HTERT RPE-1 (cell line): Measurements from ENCODE around the gene TAF3.

Source experiments
- in situ Hi-C: fragments of 300-500 bp; cut with MboI; formaldehyde crosslinking; loops from 4 replicates; pipeline ENCODE4 v1.14.3; 2020; ENCODE audit warnings: low sequenced_read_pairs

Gene TAF3

GRCh38 chr10:7962592-7962991, 144.3 kb downstream of the TAF3 start:
- in situ Hi-C loops = no loop called here

- in situ Hi-C loops = no loop called here
Observed at GRCh38 chr10:7965457-7965856, 147.2 kb downstream of the TAF3 start.

- in situ Hi-C loops = no loop called here
Observed at GRCh38 chr10:7967035-7967434, 148.7 kb downstream of the TAF3 start.

DNA sequence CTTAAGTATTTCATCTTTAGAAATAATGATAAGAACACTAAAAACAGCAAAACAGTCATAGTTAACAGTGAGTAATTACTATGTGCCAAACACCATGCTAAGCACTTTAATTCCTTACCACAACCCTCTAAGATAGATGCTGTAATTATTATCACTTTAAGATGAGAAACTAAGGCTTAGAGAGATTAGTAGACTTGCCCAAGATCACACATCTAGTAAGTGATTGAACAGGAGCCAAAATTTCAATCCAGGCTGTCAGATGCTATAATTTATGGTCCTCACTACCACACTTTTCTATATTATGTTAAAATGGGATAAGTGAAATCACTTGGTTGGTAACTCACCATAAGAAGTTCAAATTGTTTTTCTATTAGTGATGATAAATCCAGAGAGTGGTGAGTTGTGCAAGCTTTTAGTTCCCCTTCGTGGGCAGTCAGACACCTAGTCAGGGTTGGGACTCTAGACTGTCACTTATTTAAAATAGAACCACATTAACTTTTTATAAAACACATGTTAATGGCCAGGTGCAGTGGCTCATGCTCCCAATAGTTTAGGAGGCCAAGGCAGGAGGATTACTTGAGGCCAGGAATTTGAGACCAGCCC, 150.3 kb downstream of the TAF3 start:
- in situ Hi-C loops = no loop called here

DNA sequence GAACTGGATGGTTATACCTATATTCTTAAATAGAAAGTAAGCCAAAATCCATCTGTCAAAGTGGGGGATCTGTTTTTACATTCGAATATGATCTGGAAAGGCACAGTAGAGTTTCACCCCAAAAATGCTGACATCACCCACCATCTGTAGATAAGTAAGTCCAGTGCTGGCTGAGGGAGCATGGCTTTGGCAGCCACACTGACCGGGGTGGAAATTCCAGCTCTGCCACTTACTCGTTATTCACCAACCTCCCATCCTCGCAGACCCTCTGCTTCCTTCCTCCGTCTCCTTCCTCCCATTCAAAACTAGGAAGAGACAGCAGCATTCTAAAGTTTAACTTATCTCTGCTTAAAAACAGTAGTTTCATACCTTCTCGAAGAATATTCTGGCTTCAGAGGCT, 151.3 kb downstream of the TAF3 start:
- in situ Hi-C loops = no loop called here

DNA sequence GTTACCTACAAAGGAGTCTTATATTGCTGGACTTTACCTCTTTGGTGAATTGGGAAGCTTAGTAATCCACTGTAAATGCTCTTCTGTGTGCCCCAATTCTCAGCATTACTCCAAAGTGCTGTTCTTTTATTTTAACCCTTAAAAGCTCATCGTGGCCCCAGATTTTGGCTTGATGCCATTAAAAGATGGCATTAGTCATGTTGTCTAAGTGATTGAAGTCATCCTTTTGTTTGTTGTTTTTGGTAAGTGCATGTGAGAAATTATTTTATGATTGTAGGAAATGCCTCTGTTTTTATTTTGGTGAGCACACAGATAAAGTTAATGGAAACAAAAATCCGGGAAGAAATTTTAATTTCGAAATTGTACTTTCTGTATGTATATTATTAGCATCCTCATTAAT, 153.6 kb downstream of the TAF3 start:
- in situ Hi-C loops = no loop called here

DNA sequence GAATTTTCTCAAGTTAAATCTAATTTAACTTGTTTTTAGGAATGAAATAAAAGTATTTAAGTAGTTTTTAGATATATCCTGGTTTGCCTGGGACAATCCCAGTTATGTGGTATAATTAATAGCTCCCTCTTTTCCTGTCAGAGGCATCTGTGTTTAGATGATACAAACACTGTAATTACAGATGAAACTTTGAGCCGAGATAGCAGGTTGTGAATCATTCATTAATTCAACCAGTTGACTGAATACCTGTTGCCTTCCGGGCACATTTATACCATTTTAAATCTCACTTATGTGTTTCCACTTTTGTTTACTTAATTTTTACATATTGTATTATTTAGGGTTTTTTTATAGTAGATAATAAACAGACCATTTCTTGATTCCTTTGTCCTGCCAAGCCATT, 154.1 kb downstream of the TAF3 start:
- in situ Hi-C loops = no loop called here

- in situ Hi-C loops = no loop called here
Observed at GRCh38 chr10:7980196-7980595, 161.9 kb downstream of the TAF3 start.

DNA sequence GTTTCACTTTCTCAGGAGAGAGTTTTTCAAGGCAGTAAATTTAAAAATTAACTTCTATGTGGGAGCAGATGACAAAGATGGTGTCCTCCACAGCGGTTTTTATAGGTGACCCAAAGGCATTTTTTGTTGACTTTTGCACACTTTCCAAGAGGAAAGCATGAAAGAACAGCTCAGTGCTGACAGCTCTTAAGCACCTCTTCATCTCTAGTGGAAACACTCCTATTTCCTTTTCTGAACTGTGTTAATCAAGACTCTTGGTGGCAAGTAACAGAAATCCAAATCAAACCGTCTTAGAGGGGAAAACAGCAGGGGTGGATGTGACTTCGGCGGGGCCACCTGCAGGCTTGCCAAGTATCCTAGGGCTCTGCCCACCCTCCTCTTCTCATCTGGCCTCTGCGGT, 164.4 kb downstream of the TAF3 start:
- in situ Hi-C loops = no loop called here

DNA sequence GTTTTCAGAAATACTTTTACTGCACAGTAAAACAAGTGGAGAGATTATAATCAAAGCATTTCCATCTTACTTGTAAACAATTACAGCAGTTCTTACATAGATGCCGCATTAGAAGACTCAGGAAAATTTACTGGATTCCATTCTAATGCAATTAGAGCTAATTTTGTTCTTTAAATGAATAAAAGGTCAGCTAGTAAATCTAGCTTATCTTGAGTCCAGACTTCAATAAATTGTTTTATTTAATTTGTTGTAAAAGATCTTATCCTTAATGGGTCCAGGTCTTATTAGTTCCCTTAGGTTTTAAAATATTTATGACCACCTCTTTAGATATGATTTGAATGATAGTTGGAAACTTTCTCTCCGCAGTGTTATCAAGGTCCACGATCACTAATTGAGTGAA, 166.0 kb downstream of the TAF3 start:
- in situ Hi-C loops = no loop called here

DNA sequence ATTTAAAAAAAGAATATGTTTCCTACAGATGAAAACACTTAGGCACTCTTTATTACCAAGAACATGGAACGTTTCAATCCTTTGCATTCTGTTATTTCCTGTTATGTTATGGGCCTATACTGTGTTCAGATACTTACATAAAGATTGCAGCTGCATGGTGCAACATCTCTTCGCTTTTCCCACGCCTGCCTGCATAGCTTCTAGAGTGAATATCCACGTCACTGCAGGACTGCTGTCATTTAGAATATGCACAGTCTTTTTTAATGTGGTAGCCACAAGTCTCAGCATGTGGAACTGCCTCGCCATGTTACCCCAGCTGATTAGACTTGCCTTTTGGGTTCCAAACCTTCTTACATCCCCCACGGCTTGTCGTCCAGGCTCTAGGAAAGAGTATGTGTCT, 166.6 kb downstream of the TAF3 start:
- in situ Hi-C loops = no loop called here

GRCh38 chr10:7986851-7987250, 168.5 kb downstream of the TAF3 start:
- in situ Hi-C loops = no loop called here

DNA sequence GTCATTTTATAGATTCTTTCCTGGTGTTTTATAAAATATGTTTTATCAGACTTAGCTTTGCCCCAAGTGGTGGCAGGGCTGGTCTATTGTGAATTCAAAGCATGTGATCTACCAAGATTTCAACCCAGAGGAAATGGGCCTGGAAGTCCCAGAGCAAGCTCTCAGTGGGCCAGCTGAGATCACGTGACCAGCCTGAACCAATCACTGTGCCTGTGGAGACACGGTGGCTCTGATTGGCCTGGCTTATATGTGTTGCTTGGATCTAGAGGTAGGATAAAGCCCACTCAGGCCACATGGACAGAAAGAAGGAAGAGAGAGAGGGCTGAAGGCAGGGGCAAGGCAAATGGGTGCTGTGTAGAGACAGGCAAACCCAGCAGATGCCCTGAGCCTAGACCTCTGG, 170.7 kb downstream of the TAF3 start:
- in situ Hi-C loops = no loop called here

DNA sequence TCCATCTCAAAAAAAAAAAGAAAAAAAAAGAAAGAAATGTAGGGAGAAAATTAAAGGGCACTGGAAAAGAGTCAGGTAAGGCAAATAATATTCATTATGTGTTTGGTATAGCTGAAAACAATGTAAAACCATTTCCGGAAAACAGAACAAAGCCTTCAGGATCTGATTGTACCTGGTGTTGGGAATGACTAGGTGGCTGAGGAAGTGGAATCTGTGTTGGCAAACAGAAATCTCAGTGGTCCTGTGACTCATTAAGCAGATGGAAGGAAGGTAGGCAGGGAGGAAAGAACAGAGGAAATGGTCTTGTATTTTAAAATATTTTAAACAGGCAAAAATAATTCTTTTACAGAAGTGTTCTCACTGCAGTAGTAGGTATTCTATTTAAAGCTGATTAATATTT, 180.5 kb downstream of the TAF3 start:
- in situ Hi-C loops = no loop called here

GRCh38 chr10:8004469-8005000, 186.2 kb downstream of the TAF3 start:
- in situ Hi-C loops = no loop called here

GRCh38 chr10:8006274-8006999, 188.1 kb downstream of the TAF3 start:
- in situ Hi-C loops = no loop called here

DNA sequence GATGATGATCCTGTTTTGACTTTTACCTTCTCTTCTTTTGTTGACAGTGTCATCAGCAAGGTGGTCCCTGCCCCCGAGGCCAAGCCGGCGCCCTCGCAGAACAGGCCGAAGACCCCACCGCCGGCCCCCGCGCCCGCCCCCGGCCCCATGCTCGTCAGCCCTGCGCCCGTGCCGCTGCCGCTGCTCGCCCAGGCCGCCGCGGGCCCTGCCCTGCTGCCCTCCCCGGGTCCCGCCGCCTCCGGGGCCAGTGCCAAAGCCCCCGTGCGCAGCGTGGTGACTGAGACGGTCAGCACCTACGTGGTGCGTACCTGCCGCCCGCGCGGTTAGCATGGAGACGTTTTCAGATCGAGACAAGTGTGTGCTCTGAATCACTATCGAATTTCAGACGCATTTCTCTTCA, 190.7 kb downstream of the TAF3 start:
- in situ Hi-C loops = no loop called here

DNA sequence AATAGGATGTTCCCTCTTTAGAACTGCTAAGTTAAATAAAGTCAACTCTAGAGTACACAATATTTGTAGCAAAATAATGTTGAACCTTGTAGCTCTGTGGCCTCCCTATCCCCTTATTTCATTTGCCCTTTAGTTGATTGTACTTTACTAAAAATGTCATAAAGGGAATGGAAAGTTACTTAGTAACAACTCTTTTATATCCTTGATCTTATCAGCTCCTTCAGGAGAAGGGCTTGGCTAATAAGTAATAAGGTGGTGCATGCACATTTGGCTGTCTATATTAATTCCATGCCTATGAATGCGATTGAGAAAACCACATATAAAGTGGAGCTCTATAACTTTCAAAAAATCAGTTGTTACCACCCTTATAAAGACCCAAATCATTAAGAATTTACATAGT, 194.7 kb downstream of the TAF3 start:
- in situ Hi-C loops = no loop called here

- in situ Hi-C loops = no loop called here
Observed at GRCh38 chr10:8013619-8014018, 195.3 kb downstream of the TAF3 start.

DNA sequence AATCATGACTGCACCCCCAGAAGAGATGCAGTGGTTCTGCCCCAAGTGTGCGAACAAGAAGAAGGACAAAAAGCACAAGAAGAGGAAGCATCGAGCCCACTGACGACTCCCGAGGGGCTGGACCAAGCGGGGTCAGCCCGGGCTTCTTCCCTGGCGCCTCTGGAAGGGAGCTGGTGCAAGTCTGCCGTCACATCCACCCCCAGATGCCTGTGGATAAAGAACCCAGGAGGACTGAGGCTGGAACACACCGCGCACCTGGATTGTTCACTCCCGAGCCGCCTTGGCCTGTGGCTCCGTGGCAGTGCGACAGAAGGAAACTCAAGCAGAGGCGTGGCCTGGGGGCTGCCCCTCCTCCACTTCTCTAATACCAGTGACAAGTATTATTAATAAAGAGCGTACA, 196.3 kb downstream of the TAF3 start:
- in situ Hi-C loops = no loop called here

GRCh38 chr10:8017277-8017676, 199.0 kb downstream of the TAF3 start:
- in situ Hi-C loops = no loop called here

DNA sequence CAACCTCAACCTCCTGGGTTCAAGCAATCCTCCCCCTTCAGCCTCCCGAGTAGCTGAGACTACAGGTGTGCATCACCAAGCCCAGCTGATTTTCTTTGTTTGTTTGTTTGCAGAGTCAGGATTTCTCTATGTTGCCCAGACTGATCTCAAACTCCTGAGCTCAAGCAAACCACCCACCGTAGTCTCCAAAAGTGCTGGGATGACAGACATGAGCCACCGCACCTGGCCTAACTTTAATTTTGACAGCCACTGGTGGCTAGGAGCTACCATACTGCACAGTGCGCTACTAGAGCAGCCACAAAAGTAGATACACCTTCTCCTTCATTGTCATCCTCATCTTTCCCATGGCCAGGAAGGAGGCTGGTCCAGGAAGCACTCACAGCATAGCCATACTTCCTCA, 205.0 kb downstream of the TAF3 start:
- in situ Hi-C loops = no loop called here

GRCh38 chr10:8023851-8024250, 205.5 kb downstream of the TAF3 start:
- in situ Hi-C loops = no loop called here
